Subcutaneous adipose tissue (tissue), 4 donors: ENCODE data around the gene BACE2. TPM values are rescaled to one million over a fixed set of nuclear protein-coding genes. Genes with fewer than 3 reads are reported as not detected.

Source experiments
- total RNA-seq, 4 donors: library from RNA; depleted of rRNA; stranded (reverse); fragments of >200 nt; gene quantifications; one replicate each; pipeline ENCODE4 v1.1.0, GENCODE V29; 2016
- TF ChIP-seq, protein P1 (sequence below): fragments of 450-650 bp; IDR thresholded peaks from one replicate; pipeline ENCODE4 v1.5.1; 2016; ENCODE audit warnings: low read depth, mild to moderate bottlenecking, control low read depth, antibody characterized with exemption, moderate library complexity

BACE2 gene
- total RNA-seq, 4 donors from 2014 or later, result 31.1 to 37.7 (median 33.5) TPM

- TF ChIP-seq, protein P1, sequence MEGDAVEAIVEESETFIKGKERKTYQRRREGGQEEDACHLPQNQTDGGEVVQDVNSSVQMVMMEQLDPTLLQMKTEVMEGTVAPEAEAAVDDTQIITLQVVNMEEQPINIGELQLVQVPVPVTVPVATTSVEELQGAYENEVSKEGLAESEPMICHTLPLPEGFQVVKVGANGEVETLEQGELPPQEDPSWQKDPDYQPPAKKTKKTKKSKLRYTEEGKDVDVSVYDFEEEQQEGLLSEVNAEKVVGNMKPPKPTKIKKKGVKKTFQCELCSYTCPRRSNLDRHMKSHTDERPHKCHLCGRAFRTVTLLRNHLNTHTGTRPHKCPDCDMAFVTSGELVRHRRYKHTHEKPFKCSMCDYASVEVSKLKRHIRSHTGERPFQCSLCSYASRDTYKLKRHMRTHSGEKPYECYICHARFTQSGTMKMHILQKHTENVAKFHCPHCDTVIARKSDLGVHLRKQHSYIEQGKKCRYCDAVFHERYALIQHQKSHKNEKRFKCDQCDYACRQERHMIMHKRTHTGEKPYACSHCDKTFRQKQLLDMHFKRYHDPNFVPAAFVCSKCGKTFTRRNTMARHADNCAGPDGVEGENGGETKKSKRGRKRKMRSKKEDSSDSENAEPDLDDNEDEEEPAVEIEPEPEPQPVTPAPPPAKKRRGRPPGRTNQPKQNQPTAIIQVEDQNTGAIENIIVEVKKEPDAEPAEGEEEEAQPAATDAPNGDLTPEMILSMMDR, result no peak
These were observed 34.0 kb upstream of the BACE2 start for GRCh38 chr21:41133874-41134522.

GRCh38 chr21:41135746-41136145 lies 32.2 kb upstream of the BACE2 start:
- TF ChIP-seq, protein P1, result no peak

GRCh38 chr21:41136286-41136685 lies 31.7 kb upstream of the BACE2 start:
- TF ChIP-seq, protein P1, result no peak

DNA sequence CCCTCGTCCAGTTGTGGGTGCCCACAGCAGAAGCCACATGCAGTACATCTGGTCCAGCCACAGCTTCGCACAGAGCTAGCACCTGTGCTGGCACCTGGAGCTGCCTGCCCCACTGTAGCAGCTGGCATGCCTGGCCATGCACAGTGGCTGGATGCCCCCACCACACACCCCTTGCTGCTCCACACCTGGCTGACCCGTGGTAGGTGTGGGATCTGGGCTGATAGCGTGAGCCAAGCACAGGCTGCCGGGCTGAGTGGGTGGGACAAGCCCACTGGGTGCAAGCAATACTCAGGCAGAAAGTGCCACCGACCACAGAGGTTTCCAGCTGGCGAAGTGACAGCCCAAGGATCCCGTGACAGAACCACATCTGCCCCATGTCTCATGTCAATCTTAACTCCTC lies 30.6 kb upstream of the BACE2 start:
- TF ChIP-seq, protein P1, result no peak

DNA sequence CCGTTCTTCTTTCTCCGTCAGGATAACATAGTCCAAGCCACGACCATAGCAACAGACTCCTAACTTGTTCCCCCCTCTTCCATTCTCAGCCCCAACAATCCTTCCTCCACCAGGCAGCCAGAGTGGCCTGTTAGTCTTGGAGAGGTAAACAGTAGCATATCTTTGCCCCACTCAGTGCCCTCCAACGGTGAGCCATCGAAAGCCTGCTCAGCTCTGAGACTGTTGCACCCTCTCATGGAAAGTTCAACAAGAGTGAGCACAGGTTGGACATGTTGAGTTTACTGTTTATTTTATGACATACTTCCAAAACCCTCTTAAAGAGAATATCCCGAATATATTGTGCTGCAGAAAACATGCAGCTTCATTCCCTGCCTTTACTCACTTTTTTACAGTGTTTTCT lies 30.1 kb upstream of the BACE2 start:
- TF ChIP-seq, protein P1, result no peak

DNA sequence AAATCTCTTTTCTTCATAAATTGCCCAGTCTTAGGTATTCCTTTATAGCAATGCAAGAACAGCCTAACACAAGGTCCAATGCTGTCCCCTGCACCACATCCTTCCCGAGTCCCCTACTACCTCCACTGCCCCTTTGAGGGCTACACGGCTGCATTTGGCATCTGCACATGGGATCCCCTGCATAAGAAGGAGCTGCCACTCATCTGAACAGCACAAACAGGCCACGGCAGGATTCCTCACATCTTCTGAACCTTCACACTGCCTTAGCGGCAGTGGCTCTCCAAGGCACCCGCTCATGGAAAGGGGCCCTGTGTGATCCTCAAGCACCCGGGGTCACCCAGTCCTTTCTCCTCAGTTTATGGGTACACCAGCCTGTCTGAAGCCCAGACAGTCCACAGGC lies 29.2 kb upstream of the BACE2 start:
- TF ChIP-seq, protein P1, result no peak

DNA sequence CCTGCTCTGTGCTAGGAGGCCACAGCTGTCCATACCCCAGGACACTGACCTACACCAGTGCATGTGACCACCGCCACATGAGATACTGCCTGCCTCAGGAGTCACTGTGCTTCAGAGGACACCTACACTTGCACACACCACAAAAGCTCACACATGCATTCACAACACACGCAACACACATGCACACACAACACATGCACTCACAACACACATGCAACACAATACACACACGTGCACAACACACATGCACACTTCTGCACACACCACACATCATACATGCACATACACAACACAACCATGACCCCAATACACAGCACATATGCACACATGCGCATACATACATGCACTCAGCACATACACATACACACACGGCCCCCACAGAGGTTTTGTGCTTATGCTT lies 28.7 kb upstream of the BACE2 start:
- TF ChIP-seq, protein P1, result no peak
